H1 (cell line): ENCODE data around the gene RMND1. TPM values are rescaled to one million over a fixed set of nuclear protein-coding genes. Genes with fewer than 3 reads are reported as not detected.

ENCODE experiments used
- EP300 ChIP-seq, 2 experiments: IDR thresholded peaks; 1 replicate in 1 of 2; 2 replicates in 1 of 2; pipeline ENCODE4 v1.6.1; 2011 to 2012; ENCODE audit warnings: low read depth in 2 of 2, low read length in 2 of 2, mild to moderate bottlenecking in 2 of 2, borderline replicate concordance in 1 of 2, inconsistent platforms in 1 of 2, moderate library complexity in 1 of 2
- GTF2F1 ChIP-seq: IDR thresholded peaks from 2 replicates; pipeline ENCODE4 v1.6.1; 2012; ENCODE audit warnings: low read depth, low read length, improper control_type of control experiment, borderline replicate concordance
- RNF2 ChIP-seq: fragments of 200-900, 300-1000 bp; sonication (generic); IDR thresholded peaks from 2 replicates; pipeline ENCODE4 v1.7.1; 2016; ENCODE audit warnings: borderline replicate concordance, low read depth, mild to moderate bottlenecking, antibody characterized with exemption, low read length; ENCODE audit not compliant: poor library complexity, severe bottlenecking; ENCODE audit errors: missing control alignments
- polyA plus RNA-seq, 7 experiments: library from polyadenylated mRNA; depleted of rRNA in 3 of 7; stranded (reverse) in 5 of 7; unstranded in 2 of 7; fragments of >200 nt in 5 of 7; fragments of 200-250 nt in 2 of 7; gene quantifications; 1 replicate in 5 of 7; 2 replicates in 1 of 7; 4 replicates in 1 of 7; pipeline versions ENCODE4 v1.2.1 to v1.2.3, GENCODE V29; 2011 to 2013; ENCODE audit warnings: missing spikeins in 2 of 7, mixed read lengths in 2 of 7
- total RNA-seq: library from RNA; stranded (reverse); fragmentation: NEBNext Ultra II Directional; extraction: Animal tissue kit (Norgen Biotek cat#: 25700); gene quantifications from 2 replicates; pipeline ENCODE4 v1.2.1, GENCODE V29; 2021
- TF ChIP-seq, protein P1 (sequence below), 3 experiments: IDR thresholded peaks; 1 replicate in 2 of 3; 2 replicates in 1 of 3; pipeline versions ENCODE4 v1.5.1 to v1.6.1; 2011; ENCODE audit warnings: low read length in 3 of 3, mild to moderate bottlenecking in 3 of 3, inconsistent platforms in 2 of 3, low read depth in 1 of 3, moderate library complexity in 1 of 3; ENCODE audit not compliant: insufficient read depth in 1 of 3; ENCODE audit errors: control extremely low read depth in 1 of 3

The RMND1 gene
- total and polyA plus RNA-seq, 2 of the 8 experiments (the other 6 are each of a cell fraction or from before 2014, with no cell fraction given): 7.3 to 21.9 TPM

DNA sequence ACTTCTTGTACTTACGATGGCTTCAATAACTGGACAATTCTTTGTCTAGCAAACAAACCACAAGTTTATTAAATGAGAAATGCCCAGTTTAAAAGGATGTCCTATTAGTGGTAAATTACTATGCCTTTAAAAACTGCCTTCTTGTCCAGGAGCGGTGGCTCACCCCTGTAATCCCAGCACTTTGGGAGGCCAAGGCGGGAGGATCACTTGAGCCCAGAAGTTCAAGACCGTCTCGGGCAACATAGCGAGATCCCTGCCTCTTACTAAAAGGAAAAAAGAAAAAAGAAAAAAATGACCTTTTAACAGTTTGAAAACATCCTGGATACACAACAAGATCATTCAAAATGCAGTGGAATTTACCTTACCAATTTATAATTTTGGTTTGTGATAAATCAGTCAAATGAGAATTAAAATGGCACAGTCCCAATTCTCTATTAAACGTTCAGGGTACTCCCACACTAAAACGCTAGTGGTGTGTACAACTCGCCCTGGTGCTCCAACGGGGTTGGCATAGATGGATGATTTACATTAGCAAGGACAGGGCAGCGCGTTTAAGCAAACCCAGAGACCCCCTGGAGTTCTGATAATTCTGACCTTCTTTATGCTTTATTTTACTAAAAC is 62.8 kb downstream of the RMND1 start (continued):
- TF ChIP-seq, protein P1, sequence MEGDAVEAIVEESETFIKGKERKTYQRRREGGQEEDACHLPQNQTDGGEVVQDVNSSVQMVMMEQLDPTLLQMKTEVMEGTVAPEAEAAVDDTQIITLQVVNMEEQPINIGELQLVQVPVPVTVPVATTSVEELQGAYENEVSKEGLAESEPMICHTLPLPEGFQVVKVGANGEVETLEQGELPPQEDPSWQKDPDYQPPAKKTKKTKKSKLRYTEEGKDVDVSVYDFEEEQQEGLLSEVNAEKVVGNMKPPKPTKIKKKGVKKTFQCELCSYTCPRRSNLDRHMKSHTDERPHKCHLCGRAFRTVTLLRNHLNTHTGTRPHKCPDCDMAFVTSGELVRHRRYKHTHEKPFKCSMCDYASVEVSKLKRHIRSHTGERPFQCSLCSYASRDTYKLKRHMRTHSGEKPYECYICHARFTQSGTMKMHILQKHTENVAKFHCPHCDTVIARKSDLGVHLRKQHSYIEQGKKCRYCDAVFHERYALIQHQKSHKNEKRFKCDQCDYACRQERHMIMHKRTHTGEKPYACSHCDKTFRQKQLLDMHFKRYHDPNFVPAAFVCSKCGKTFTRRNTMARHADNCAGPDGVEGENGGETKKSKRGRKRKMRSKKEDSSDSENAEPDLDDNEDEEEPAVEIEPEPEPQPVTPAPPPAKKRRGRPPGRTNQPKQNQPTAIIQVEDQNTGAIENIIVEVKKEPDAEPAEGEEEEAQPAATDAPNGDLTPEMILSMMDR (IDR thresholded peaks at IDR 0.05; ENCODE audit: control extremely low read depth in 1 of 3, insufficient read depth in 1 of 3, low read depth in 1 of 3, low read length in 3 of 3): no peak
- no peak for TF ChIP-seq GTF2F1
- TF ChIP-seq RNF2: no peak
- no peak for TF ChIP-seq EP300 (IDR thresholded peaks at IDR 0.05; ENCODE audit: borderline replicate concordance in 1 of 2, low read depth in 2 of 2, low read length in 2 of 2)
